Measurements from ENCODE around the gene NR4A1.

GRCh38 chr12:52007158-52007921, 43.9 kb upstream of the NR4A1 start:
- TF ChIP-seq POLR2A (IDR thresholded peaks at IDR 0.05; ENCODE audit: insufficient read depth in 1 of 2, low read depth in 2 of 2, low read length in 2 of 2) (no peak), TCF7 (IDR thresholded peaks at IDR 0.05; ENCODE audit: low read depth) (no peak), SP140L (CRISPR knock-in tag; IDR thresholded peaks at IDR 0.05; ENCODE audit: borderline replicate concordance) (no peak), CTCF (CRISPR knock-in tag; IDR thresholded peaks at IDR 0.05) (no peak), ZNF746 (CRISPR knock-in tag; IDR thresholded peaks at IDR 0.05) (no peak), EP300 (IDR thresholded peaks at IDR 0.05; ENCODE audit: low read depth in 2 of 2, low read length in 2 of 2) (no peak), EP300 (CRISPR knock-in tag; IDR thresholded peaks at IDR 0.05; ENCODE audit: borderline replicate concordance) (no peak), ZNF274 (CRISPR knock-in tag; IDR thresholded peaks at IDR 0.05) (no peak), POLR2AphosphoS5 (IDR thresholded peaks at IDR 0.05; ENCODE audit: low read depth, low read length) (no peak), USF2 (IDR thresholded peaks at IDR 0.05; ENCODE audit: low read depth, low read length) (no peak), USF2 (CRISPR knock-in tag; IDR thresholded peaks at IDR 0.05; ENCODE audit: borderline replicate concordance) (no peak)

Data from HepG2 (cell line).